OCI-M1 (cell line): Measurements from ENCODE around the gene GFM1.
"Not testable (repeated sequence)": the region's sequence is repeated elsewhere in the genome, so short reads cannot be mapped to it uniquely, and the experiment has no call there.

Source experiments
- DNase-seq: peaks from one replicate; lab custom pipeline; 2025; lab: John Stamatoyannopoulos, UW

The GFM1 gene

DNA sequence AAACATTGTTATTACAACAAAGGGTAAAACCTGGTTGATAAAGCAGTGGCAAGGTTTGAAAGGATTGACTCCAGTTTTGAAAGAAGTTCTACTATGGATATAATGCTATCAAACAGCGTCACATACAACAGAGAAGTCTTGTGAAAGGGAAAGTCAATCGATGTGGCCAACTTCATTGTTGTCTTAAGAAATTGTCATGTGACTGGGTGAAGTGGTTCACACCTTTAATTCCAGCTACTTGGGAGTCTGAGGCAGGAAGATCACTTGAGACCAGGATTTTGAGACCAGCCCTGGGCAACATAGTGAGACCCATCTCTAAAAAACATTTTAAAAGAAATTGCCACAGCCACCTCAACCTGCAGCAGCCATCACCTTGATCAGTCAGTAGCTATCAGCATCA, 34.4 kb downstream of the GFM1 start:
- DNase-seq: no peak

DNA sequence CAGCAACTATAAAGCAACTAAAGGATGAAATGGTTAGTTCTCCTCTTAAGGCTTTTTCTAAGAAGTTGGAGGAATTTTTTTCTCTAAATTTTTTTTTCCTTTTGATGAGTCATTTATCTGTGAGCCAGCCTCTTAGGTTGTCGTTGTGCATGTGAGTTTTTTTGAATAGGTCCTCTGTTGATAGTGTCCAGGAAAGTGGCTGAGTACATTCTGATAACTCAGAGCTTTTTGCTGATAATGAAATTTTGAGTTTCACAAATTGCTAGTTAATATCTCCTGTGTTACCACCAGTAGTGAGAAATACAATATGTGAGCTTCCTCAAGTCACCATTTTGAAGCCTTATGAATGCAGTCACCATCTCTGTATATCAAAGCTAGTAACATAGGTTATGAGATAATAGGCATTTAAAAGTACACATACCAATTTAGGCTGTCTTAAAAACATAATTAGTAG, 35.2 kb downstream of the GFM1 start:
- peak; percentile 85 for DNase-seq

DNA sequence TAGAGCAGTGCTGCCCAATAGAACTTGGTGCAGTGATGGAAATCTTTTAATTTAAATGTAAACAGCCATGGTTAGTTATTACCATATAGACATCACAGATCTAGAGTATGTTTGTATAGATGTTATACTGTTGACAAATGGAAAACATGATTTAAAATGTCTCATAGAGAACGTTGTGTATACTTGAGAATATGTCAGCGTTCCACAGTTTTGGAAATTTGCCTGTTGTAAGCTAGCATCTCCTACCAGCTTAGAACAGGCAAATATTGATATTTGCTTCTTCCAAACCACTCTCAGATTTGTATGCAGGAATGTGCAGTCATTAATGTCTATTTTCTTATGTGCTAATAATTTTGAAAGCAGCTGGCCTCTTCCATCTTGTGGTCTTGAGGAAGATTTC, 36.5 kb downstream of the GFM1 start:
- DNase-seq: no peak

DNA sequence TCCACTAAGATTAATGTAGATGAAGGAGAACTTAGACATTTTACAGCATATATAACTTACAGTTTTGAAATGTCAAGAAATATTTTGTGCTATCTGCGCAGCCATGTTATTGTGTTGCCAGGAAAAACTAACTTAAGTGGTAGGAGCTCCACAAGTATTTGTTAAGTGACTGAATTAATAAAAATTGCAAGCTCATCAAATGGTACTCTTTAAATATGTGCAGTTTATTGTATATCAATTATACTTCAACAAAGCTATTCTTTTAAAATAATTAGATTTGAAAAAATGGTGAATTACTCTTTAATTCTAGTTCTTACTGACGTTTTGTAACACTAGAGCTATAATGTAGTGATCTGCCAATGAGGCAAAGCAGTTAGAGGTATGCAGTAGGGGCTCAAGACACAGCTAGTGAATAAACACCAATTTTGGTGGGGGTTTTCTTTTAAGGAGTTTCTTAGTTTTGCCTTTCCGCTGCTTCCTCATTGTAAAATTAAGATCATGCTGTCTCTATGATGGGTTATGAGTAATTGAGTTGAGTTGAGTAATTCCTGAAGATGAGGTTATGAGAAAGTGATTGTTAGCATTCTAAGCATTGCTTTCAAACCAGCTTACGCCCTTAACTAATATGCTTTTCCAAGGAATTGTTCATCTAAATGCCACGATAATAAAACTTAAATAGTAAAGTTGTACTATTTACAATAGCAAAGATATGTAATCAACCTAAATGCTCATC, 39.1 kb downstream of the GFM1 start:
- no peak for DNase-seq

DNA sequence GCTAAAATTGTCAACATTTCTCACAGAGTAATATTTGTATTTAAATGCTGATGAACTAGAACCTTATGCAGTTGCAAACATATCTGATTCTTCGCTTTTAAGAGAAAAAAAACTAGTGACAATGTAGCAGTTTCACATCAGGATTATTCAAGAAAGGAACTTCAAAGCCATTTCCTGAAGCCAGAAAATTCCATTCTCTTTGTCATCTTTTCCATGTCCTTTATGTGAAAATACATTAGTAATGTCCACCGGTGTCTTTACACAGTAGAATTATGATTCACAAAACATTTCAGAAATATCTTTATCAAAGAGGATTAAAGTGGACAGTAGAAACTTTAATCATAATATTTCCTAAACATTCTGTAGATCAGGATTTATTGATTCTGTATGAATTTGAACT, 40.8 kb downstream of the GFM1 start:
- DNase-seq: no peak

DNA sequence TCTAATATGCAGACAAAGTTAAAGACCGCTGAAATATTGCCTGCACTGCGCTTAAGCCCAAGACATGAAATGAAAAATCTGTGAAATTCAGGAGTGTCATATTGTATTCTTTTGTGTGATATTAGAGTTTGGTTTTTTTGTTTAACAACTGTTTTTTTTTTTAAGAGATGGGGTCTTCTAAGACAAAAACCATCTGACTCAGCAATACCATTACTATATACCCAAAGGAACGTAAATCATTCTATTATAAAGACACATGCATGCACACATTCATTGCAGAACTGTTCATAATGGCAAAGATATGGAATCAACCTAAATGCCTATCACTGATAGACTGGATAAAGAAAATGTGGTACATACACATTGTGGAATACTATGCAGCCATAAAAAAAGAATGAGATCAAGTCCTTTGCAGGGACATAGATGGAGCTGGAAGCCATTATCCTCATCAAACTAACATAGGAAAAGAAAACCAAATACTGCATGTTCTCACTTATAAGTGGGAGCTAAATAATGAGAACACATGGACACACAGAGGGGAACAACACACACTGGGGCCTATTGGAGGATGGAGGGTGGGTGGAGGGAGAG, 49.6 kb downstream of the GFM1 start:
- not testable (repeated sequence) for DNase-seq

DNA sequence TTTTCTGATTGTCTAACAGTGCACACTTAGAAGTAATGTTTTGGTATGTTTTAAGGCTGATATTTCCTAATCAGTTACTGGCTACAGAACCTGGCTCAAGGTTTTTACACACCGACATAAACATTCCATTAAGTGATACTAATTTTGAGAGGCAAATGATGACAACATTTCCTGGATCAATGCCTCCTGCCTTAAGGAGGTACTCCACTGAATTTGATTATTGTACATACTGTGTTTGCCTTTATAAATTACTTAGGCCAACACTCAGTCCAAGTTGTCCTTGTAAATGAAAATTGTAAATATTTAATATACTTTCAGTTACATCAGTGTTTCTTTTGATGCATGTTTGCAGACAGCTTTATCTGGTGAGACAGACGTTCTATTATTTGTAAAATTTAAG, 52.3 kb downstream of the GFM1 start:
- DNase-seq: no peak

DNA sequence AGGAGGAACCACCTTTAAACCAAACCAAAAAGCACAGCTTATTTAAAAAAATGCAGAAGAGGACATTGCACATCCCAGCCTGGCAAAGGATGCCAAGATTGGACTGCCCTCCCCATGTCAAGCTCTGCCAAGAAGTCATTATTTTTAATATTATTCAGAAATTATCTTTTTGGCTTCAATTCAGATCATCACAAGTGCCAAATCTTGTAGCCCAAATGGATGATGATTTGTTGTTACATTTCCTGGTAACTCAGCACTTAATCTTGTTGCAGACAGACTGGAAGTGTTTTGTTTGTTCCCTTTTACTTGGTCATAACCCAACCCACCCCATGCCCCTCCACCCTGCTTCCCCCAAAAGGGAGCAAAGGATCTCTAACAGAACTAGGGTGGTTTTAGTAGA, 56.2 kb downstream of the GFM1 start:
- no peak for DNase-seq

DNA sequence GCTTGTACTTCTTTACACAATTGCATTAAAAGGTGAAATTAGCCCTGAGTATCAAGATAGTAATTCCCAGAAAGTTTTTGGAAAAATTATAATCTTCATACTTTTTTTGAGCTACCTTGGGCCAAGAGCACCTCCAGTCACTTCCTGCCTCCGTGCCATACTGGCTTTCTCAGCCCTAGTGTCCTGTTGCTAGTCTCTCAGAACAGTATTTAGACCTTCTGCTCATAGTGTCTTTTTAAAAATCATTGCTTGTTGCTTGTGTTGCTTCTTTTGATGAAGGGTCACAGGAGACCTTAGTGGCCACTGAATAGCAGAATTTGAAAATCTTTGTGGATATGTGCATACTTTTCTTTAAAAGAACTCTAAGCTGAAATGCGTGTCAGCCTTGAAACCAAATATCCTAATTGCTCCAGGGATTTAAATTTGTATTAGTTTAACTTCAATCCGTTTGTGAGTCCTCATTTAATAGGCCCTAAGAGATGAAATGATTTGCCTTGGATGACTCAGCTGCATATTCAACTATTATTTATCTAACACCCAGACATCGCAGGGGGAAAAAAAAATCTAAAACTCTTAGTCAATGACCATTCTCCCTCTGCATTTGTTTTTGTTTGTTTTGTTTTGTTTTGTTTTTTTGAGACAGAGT, 57.2 kb downstream of the GFM1 start:
- DNase-seq: no peak

DNA sequence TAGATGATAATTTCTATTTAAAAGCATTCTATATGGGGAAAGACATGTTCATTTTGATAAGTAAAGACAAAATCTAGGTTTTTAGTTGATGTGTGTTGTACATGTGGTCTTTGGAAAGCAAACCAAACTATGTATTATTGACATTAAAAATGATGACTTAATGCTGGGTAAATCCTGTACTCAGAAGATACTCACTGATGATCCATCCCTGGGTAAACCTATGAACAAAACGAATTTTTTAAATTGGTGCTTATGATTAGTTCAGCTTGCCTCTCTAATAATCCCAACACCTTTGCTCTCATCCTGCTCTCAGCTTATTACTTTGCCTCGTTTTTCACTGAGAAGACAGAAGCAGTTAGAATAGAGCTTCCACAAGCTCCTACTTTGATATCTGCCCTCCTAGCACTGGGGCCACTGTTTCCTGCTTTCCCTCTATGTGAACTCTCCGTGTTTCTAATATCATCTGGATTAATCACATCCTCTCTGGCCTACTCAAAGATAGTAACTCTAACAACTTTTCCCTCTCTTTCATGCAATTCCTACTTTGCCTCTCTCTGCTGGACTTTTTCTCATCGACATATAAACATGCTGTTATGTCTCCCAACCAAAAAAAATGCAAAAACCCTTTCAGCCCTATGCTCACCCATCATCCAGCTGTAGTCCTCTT, 58.6 kb downstream of the GFM1 start:
- DNase-seq: no peak

DNA sequence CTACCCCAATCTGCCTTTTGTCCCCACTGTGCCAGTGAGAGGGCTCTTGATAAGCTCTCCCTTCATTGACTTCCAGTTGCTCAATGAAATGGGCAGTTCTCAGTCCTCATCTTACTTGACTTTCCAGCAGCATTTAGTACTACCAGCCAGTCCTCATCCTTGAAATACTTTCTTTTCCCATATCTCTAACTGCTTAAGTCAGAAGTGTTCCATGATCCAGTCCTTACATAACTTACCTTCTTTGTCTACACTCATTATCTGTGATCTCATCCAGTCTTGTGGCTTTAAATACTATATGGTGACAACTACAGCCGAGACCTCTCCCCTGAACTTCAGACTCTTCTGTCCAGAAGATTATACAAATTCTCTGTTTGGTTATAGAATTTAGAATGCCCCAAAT, 59.2 kb downstream of the GFM1 start:
- no peak for DNase-seq

DNA sequence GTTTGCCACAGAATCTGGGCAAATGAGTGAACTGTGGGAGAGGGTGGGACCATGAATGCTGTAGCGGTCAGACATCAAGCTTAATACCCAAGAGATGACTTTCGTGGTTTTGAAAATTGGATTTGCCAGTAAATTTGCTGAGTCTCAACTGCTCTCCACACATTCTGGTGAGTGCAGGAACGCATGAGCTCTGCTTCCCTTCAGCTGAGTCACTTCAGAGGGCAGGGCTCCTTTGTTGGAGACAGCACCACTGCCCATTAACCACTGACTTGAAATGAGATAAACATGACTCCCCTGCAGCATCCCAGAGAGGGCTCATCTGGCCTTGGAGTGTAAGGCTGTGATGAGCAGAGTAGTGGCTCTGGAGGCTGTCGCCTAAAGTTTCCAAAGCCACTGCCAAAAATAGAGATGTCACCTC, 65.3 kb downstream of the GFM1 start:
- peak; percentile 18 for DNase-seq

DNA sequence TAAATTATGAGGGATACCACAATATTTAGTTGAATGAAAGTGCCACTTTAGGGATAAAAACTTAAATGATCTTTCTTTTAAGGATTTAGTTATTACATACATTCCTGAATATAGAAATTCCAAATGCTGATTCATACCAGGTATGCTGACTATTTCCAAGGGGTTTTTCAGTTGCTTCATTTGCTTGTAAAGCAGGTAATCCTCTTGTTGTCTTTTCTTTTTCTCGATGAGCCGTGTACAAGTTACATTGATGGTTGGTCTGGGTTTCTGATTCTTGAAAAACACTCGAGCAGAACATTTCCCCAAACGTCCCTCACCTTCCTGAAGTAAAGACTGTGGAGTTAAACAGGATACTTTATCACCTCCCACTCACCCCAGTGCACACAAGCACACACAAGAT, 66.3 kb downstream of the GFM1 start:
- DNase-seq: no peak

DNA sequence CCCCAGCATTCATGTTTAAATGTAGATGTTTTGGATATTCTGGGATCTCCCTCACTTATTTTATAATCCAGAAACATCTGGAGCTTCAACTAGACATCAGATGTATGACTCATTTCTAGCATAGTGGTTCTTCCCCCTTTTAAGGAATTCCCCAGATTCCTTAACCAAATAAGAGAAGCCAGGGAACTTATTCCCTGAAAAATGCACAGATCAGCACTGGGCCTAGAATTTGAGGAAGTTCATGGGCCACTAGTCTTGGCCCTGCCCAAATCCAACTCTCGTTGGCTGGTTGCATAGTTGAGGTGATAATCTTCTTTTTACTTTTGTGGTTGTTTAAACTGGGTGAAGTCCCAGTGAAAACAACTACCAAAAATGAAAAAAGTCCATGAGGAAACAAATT, 67.6 kb downstream of the GFM1 start:
- no peak for DNase-seq

DNA sequence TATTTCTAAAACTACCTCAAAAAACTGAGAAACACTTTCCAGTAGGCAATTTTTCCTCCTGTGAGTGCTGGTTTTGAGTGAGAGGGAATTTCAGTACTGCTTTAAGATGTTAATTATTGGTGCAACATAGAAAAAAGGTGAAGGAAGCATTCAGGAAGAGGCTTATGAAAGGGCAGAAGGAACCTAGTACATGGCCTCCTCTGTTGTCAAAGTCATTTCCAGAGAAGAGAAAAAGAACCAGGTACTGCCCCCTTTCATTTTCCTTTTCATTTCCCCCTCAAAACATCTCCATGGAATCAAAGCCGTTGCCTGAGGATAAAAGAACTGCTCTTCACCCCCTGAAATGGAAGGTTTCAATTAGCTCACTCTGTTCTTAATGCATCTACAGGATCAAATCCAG, 68.1 kb downstream of the GFM1 start:
- no peak for DNase-seq

DNA sequence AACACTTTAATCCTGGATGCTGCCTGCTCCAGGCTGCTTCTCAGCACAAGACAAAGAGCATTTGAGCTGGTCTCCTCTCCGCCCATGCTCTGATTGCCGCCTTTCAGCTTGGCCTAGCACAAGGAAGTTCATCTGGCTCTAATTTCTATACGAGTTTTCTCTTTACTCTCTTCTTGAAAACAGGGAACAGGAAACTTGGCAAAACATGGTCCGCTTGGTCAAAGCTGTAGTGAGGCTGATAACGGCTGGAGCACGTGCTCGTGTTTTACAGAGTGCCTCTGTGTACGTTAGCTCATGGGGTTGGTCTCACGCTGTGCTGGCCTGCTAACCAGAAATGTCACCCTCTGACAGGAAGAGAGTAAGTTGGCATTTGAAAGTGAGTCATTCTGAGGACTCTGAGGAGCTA, 68.8 kb downstream of the GFM1 start:
- DNase-seq: no peak

DNA sequence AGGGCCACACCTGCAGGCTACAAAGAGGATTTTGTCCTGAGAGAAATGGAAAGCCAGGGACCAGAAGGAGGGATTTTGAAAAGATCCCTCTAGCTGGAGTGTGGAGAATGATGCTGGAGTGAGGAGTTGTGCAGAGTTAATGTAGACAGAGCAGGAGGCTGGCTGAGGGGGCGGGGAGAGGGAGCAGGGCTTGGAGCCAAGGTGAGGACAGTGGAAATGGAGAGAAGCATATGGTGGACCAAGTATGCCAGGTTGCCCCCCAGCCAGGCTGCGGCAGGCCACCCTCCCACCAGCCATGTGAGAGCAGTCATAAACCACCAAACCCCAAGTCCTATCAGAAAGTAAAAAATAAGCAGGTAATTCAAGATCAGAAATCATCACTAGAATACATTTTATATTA, 73.2 kb downstream of the GFM1 start:
- DNase-seq: no peak

DNA sequence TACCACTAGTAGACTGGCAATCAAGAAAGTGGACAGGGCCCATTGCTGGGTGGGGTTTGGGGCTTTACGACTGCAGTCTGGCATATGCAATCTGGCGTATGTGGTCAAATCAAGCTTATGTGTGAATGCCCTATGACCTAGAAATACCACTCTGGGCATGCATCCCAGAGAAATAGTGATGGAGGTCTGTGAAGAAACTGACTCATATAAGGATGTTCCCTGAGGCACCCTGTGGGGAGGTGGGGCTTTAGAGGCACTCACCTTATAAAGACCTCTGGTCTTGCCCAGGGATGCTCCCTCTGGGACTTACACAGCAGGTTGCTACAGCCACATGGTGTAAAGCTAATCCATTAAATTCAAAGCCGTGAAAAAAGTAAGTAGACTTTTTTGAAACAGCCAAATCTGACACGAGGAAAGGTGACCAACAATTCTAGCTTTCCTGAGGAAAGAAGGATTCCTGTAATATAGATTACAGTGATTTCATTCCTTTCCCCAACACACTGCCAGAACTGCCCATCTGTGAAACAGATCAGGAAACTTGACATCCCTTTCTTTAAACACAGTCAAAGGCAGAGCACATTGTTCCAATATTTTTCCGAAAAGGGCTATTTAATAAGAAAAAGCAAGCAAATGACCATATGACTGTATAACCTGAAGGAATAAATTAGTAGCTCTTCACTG, 74.3 kb downstream of the GFM1 start:
- DNase-seq: no peak

DNA sequence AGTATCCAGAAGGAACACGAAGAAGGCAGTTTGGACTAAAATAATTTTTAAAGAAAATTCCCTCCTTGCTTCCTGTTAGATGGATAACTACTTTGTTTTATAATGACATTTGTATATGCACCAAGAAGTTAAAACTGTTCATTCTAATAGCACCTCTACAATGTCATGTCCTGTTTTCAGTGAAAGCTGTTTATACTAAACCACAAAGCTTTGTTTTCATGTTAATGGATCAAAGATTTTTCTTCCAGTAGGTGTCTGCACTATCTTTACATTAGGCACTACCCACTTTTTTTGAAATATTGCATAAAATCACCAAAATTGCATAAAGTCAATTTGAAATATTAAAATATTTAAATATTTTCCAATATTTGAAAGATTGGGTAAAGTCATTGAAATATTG, 77.8 kb downstream of the GFM1 start:
- no peak for DNase-seq

DNA sequence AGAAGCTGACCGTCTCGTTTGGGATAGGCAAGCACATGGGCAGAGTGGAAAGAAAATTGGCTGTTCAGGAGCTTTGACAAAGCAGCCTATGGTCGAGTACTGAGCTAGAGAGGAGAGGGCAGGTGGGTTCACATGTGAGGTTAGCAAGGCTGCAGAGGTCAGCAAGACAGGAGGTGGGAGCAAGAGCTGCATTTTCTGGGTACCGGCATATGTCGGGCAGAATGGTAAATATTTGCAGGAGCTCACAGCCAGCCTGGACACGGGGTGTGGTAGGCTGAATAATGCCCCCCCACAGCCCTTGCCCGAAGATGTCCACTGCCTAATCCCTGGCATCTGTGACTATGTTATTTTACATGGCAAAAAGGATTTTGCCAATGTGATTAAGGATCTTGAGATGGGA, 79.7 kb downstream of the GFM1 start:
- DNase-seq: no peak

DNA sequence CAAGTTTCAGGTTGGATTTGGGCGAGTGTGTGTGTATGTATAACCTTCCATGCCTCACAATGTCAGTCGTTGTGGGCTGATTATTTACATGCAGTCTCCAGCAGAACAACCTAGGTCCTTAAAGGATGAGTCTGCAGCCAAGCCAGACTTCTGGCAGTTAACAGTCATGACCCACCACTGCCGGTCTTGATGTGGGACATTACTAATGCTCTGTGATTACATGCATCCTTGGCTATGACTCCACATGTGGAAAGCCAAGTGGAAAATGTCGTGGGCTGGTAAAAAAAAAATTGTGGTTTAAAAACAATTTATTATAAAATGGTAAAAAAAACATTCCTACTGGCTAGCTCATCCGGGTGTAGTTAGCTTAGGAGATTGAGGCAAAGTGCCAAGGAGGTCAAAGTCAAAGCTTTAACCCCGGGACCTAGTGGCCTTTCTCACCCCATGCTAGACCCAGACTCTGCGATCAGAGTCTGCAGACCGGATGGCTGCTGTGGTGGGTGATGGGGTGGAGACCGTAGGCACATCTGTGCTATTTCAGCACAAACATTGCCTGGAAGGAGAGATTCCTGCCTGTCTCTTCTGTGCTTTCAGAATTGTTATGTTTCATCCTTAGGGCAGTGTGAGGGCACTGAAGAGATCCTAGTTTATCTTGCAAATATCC, 81.2 kb downstream of the GFM1 start:
- DNase-seq: no peak
